ENCODE results near the gene GLI2.

- no peak for TF ChIP-seq CTCF (conservative IDR thresholded peaks at IDR 0.05; ENCODE audit: low read depth in 2 of 2)
- no peak for TF ChIP-seq EZH2 (IDR thresholded peaks at IDR 0.05; ENCODE audit: low read depth, unreplicated experiment)
- no peak for TF ChIP-seq EZH2phosphoT487 (IDR thresholded peaks at IDR 0.05; ENCODE audit: unreplicated experiment)
- TF ChIP-seq POLR2AphosphoS5 (IDR thresholded peaks at IDR 0.05; ENCODE audit: low read depth) = no peak
- no peak for TF ChIP-seq REST (IDR thresholded peaks at IDR 0.05; ENCODE audit: unreplicated experiment)
- no peak for TF ChIP-seq ZNF114 (CRISPR knock-in tag; IDR thresholded peaks at IDR 0.05)
- TF ChIP-seq CREB1 (CRISPR knock-in tag; IDR thresholded peaks at IDR 0.05; ENCODE audit: low read depth) = no peak
- TF ChIP-seq NANOG (IDR thresholded peaks at IDR 0.05; ENCODE audit: borderline replicate concordance) = no peak
Observed at GRCh38 chr2:120780402-120780801, 44.7 kb downstream of the GLI2 start.
